ENCODE data around the gene INTS2. TPM values are rescaled to one million over a fixed set of nuclear protein-coding genes. Genes with fewer than 3 reads are reported as not detected.
"Not testable (repeated sequence)": the region's sequence is repeated elsewhere in the genome, so short reads cannot be mapped to it uniquely, and the experiment has no call there.

INTS2 gene
- total and polyA plus RNA-seq, 8 donors: 0.58 to 32.5 (median 3.4) TPM

GRCh38 chr17:61885865-61886264 is 41.9 kb downstream of the INTS2 start:
- H3K27me3 ChIP-seq; intact Hi-C loops (cut with DNase I; ENCODE audit: low total_unique reads); DNase-seq; H3K4me3 ChIP-seq; H3K27ac ChIP-seq; H3K4me1 ChIP-seq; H3K9me3 ChIP-seq: not testable (repeated sequence)
- H3K36me3 ChIP-seq: peaks cover 27 to 99% (median 89%) of the 10 kb centered on the region in 4 donors
- 92 to 98% (median 97%) methylated on average over 8 of the region's 8 CpGs for WGBS, 5 donors

- H3K4me3 ChIP-seq: no peak overlapping the region
- H3K9me3 ChIP-seq: no peaks in the 10 kb centered on the region
- H3K36me3 ChIP-seq: peaks cover 20 to 99% (median 89%) of the 10 kb centered on the region in 4 donors
- H3K27ac ChIP-seq: no peak overlapping the region
- H3K27me3 ChIP-seq: no peaks in the 10 kb centered on the region
- intact Hi-C loops (cut with DNase I; ENCODE audit: low total_unique reads): no loop called here
- WGBS, 5 donors: 92 to 94% (median 92%) methylated on average over 3 of the region's 3 CpGs
- no peaks in the 10 kb centered on the region for H3K4me1 ChIP-seq
- no peak for TF ChIP-seq CTCF (IDR thresholded peaks at IDR 0.05)
- no peak for TF ChIP-seq EP300 (IDR thresholded peaks at IDR 0.05)
- TF ChIP-seq POLR2AphosphoS5 (IDR thresholded peaks at IDR 0.05): no peak
- no peak for TF ChIP-seq POLR2A (IDR thresholded peaks at IDR 0.05)
- DNase-seq: no peak
Measured at GRCh38 chr17:61884864-61885263, 42.9 kb downstream of the INTS2 start.

- Histone ChIP-seq H3K4me1 (no peaks in the 10 kb centered on the region), H3K9me3 (no peaks in the 10 kb centered on the region), H3K36me3 (peaks cover 11 to 96% (median 91%) of the 10 kb centered on the region in 4 donors), H3K27ac (no peak overlapping the region), H3K4me3 (no peak overlapping the region), H3K27me3 (no peaks in the 10 kb centered on the region)
- TF ChIP-seq POLR2A (IDR thresholded peaks at IDR 0.05) (no peak), EP300 (IDR thresholded peaks at IDR 0.05) (no peak), POLR2AphosphoS5 (IDR thresholded peaks at IDR 0.05) (no peak), CTCF (IDR thresholded peaks at IDR 0.05) (no peak)
- WGBS, 5 donors: 97 to 100% (median 98%) methylated on average over 4 of the region's 4 CpGs
- no peak for DNase-seq
- intact Hi-C loops (cut with DNase I; ENCODE audit: low total_unique reads): no loop called here
Measured at GRCh38 chr17:61880589-61881102, 47.1 kb downstream of the INTS2 start.

GRCh38 chr17:61878984-61879612 is 48.7 kb downstream of the INTS2 start:
- Histone ChIP-seq H3K36me3 (peaks cover 9 to 97% (median 84%) of the 10 kb centered on the region in 4 donors), H3K9me3 (no peaks in the 10 kb centered on the region), H3K27ac (no peak overlapping the region), H3K4me1 (no peaks in the 10 kb centered on the region), H3K4me3 (no peak overlapping the region), H3K27me3 (no peaks in the 10 kb centered on the region)
- DNase-seq: no peak
- 93 to 98% (median 96%) methylated on average over 3 of the region's 3 CpGs for WGBS, 5 donors
- intact Hi-C loops (cut with DNase I; ENCODE audit: low total_unique reads): no loop called here
- TF ChIP-seq POLR2A (IDR thresholded peaks at IDR 0.05) (no peak), CTCF (IDR thresholded peaks at IDR 0.05) (no peak), POLR2AphosphoS5 (IDR thresholded peaks at IDR 0.05) (no peak), EP300 (IDR thresholded peaks at IDR 0.05) (no peak)

- H3K27ac ChIP-seq: no peak overlapping the region
- no peaks in the 10 kb centered on the region for H3K9me3 ChIP-seq
- 67 to 100% (median 72%) methylated on average over 2 of the region's 2 CpGs for WGBS, 5 donors
- H3K27me3 ChIP-seq: no peaks in the 10 kb centered on the region
- H3K4me1 ChIP-seq: no peaks in the 10 kb centered on the region
- no peak for DNase-seq
- TF ChIP-seq CTCF (IDR thresholded peaks at IDR 0.05) (no peak), POLR2A (IDR thresholded peaks at IDR 0.05) (no peak), EP300 (IDR thresholded peaks at IDR 0.05) (no peak), POLR2AphosphoS5 (IDR thresholded peaks at IDR 0.05) (no peak)
- peaks cover 3 to 96% (median 81%) of the 10 kb centered on the region in 4 donors for H3K36me3 ChIP-seq
- H3K4me3 ChIP-seq: no peak overlapping the region
- intact Hi-C loops (cut with DNase I; ENCODE audit: low total_unique reads): no loop called here
Measured at GRCh38 chr17:61878520-61878919, 49.3 kb downstream of the INTS2 start.

Data from stomach (tissue), 9 donors.